H9 (cell line): Measurements from ENCODE around the gene GADD45A. TPM values are rescaled to one million over a fixed set of nuclear protein-coding genes. Genes with fewer than 3 reads are reported as not detected.

Source experiments
- DNase-seq: peaks from one replicate; pipeline ENCODE4 v3.0.0-alpha.2; 2017
- H2AFZ ChIP-seq: one replicate; pipeline ENCODE4 v1.6.1; 2013; ENCODE audit warnings: mild to moderate bottlenecking, low read length, control low read depth, moderate library complexity
- H2AK5ac ChIP-seq: 2 replicates; pipeline ENCODE4 v1.6.1; 2013; ENCODE audit warnings: low read length, control low read depth, mixed read lengths; ENCODE audit not compliant: insufficient read length
- H2BK120ac ChIP-seq: one replicate; pipeline ENCODE4 v1.6.1; 2013; ENCODE audit warnings: low read depth, mild to moderate bottlenecking, low read length, control low read depth, inconsistent platforms; ENCODE audit not compliant: poor library complexity, severe bottlenecking
- H2BK12ac ChIP-seq: 2 replicates; pipeline ENCODE4 v1.6.1; 2013; ENCODE audit warnings: low read length, control low read depth, mixed read lengths, low read depth; ENCODE audit not compliant: insufficient read length
- H2BK15ac ChIP-seq: 2 replicates; pipeline ENCODE4 v1.6.1; 2013; ENCODE audit warnings: low read depth, low read length, control low read depth
- H2BK20ac ChIP-seq: one replicate; pipeline ENCODE4 v1.6.1; 2013; ENCODE audit warnings: low read depth, mild to moderate bottlenecking, low read length, control low read depth, inconsistent platforms; ENCODE audit not compliant: poor library complexity, severe bottlenecking
- H2BK5ac ChIP-seq: 2 replicates; pipeline ENCODE4 v1.6.1; 2013; ENCODE audit warnings: low read length, control low read depth, mixed read lengths; ENCODE audit not compliant: insufficient read length
- H3K14ac ChIP-seq: 2 replicates; pipeline ENCODE4 v1.6.1; 2013; ENCODE audit warnings: low read length, control low read depth; ENCODE audit not compliant: insufficient read depth
- H3K18ac ChIP-seq: 2 replicates; pipeline ENCODE4 v1.6.1; 2013; ENCODE audit warnings: low read depth, mild to moderate bottlenecking, mixed read lengths, low read length, control low read depth; ENCODE audit not compliant: insufficient read length
- H3K23ac ChIP-seq: 2 replicates; pipeline ENCODE4 v1.6.1; 2013; ENCODE audit warnings: low read length, control low read depth, mixed read lengths, low read depth; ENCODE audit not compliant: insufficient read length
- H3K23me2 ChIP-seq: 2 replicates; pipeline ENCODE4 v1.6.1; 2013; ENCODE audit warnings: low read depth, mild to moderate bottlenecking, mixed read lengths, low read length, control low read depth; ENCODE audit not compliant: insufficient read length, poor library complexity, severe bottlenecking
- H3K27ac ChIP-seq: 2 replicates; pipeline ENCODE4 v1.5.1; 2013; ENCODE audit warnings: low read length, control low read depth, mixed read lengths, low read depth; ENCODE audit not compliant: insufficient read length
- H3K27me3 ChIP-seq: 2 replicates; pipeline ENCODE4 v1.6.1; 2013; ENCODE audit warnings: low read length, control low read depth, inconsistent platforms; ENCODE audit not compliant: insufficient read depth
- H3K4ac ChIP-seq: 2 replicates; pipeline ENCODE4 v1.6.1; 2013; ENCODE audit warnings: low read depth, mild to moderate bottlenecking, control low read depth, inconsistent platforms, low read length, moderate library complexity
- H3K4me1 ChIP-seq: 2 replicates; pipeline ENCODE4 v1.6.1; 2013; ENCODE audit warnings: low read length, control low read depth, inconsistent platforms; ENCODE audit not compliant: insufficient read depth
- H3K4me2 ChIP-seq: 2 replicates; pipeline ENCODE4 v1.6.1; 2013; ENCODE audit warnings: low read length, control low read depth, mixed read lengths; ENCODE audit not compliant: insufficient read length, insufficient read depth
- H3K56ac ChIP-seq: 2 replicates; pipeline ENCODE4 v1.6.1; 2013; ENCODE audit warnings: low read depth, mild to moderate bottlenecking, mixed read lengths, low read length, control low read depth; ENCODE audit not compliant: insufficient read length
- H3K79me1 ChIP-seq: 2 replicates; pipeline ENCODE4 v1.6.1; 2013; ENCODE audit warnings: low read depth, mild to moderate bottlenecking, moderate library complexity, low read length, control low read depth, inconsistent platforms; ENCODE audit not compliant: insufficient read depth, poor library complexity, severe bottlenecking
- H3K79me2 ChIP-seq: 2 replicates; pipeline ENCODE4 v1.6.1; 2013; ENCODE audit warnings: low read length, control low read depth, inconsistent platforms; ENCODE audit not compliant: insufficient read depth
- H3K9ac ChIP-seq: 2 replicates; pipeline ENCODE4 v1.6.1; 2013; ENCODE audit warnings: low read length, control low read depth, mixed read lengths; ENCODE audit not compliant: insufficient read length; ENCODE audit errors: extremely low read depth
- H3K9me3 ChIP-seq: one replicate; pipeline ENCODE4 v1.6.1; 2013; ENCODE audit warnings: low read depth, low read length, inconsistent platforms; ENCODE audit not compliant: control insufficient read depth
- H3T11ph ChIP-seq: one replicate; pipeline ENCODE4 v1.6.1; 2013; ENCODE audit warnings: mild to moderate bottlenecking, low read length, control low read depth, inconsistent platforms
- H4K20me1 ChIP-seq: one replicate; pipeline ENCODE4 v1.6.1; 2013; ENCODE audit not compliant: control insufficient read depth, insufficient read length, insufficient read depth
- H4K5ac ChIP-seq: 2 replicates; pipeline ENCODE4 v1.6.1; 2013; ENCODE audit warnings: low read depth, mild to moderate bottlenecking, mixed read lengths, low read length, control low read depth; ENCODE audit not compliant: insufficient read length
- H4K8ac ChIP-seq: replicated peaks from 2 replicates; pipeline ENCODE4 v1.6.1; 2013; ENCODE audit warnings: low read length, control low read depth, mixed read lengths, low read depth; ENCODE audit not compliant: insufficient read length
- H4K91ac ChIP-seq: 2 replicates; pipeline ENCODE4 v1.6.1; 2013; ENCODE audit warnings: low read depth, mild to moderate bottlenecking, moderate library complexity, mixed read lengths, low read length, control low read depth; ENCODE audit not compliant: insufficient read length
- H3K27ac Mint-ChIP-seq, 3 experiments: 2 replicates in 2 of 3; 3 replicates in 1 of 3; pipeline ENCODE4 v1.8.0; 2020 to 2021; ENCODE audit warnings: mixed read lengths in 3 of 3, mild to moderate bottlenecking in 1 of 3, moderate library complexity in 1 of 3
- H3K27me3 Mint-ChIP-seq: 2 replicates; pipeline ENCODE4 v1.8.0; 2021; ENCODE audit warnings: low read depth, mild to moderate bottlenecking, moderate library complexity, mixed read lengths
- H3K36me3 Mint-ChIP-seq, 3 experiments: 2 replicates in 2 of 3; 3 replicates in 1 of 3; pipeline ENCODE4 v1.8.0; 2020 to 2021; ENCODE audit warnings: low read depth in 3 of 3, mixed read lengths in 3 of 3; ENCODE audit not compliant: insufficient read depth in 1 of 3
- H3K4me1 Mint-ChIP-seq, 2 experiments: 2 replicates each; pipeline ENCODE4 v1.8.0; 2020; ENCODE audit warnings: mixed read lengths in 2 of 2
- H3K4me3 Mint-ChIP-seq, 2 experiments: 2 replicates in 1 of 2; 3 replicates in 1 of 2; pipeline ENCODE4 v1.8.0; 2020 to 2021; ENCODE audit warnings: mild to moderate bottlenecking in 2 of 2, mixed read lengths in 2 of 2, moderate library complexity in 1 of 2
- H3K9me3 Mint-ChIP-seq, 2 experiments: 2 replicates in 1 of 2; 3 replicates in 1 of 2; pipeline ENCODE4 v1.8.0; 2020; ENCODE audit warnings: mild to moderate bottlenecking in 2 of 2, mixed read lengths in 2 of 2, moderate library complexity in 1 of 2
- WGBS: extraction: QIAGEN DNeasy Blood & Tissue Kit; methylation state at CpG from one replicate; pipeline ENCODE4 v1.1.7; 2013; ENCODE audit warnings: missing lambda C conversion rate, low lambda C conversion rate, mixed read lengths; ENCODE audit not compliant: insufficient read length; ENCODE audit errors: extremely low coverage; 5-methylcytosine and 5-hydroxymethylcytosine counted together
- total RNA-seq: library from RNA; stranded (reverse); gene quantifications from 2 replicates; pipeline ENCODE4 v1.2.1, GENCODE V29; 2021
- TF ChIP-seq, protein P1 (sequence below): fragments of 200-600 bp; sonication (generic); conservative IDR thresholded peaks from 3 replicates; pipeline ENCODE4 v1.8.0; 2021; ENCODE audit warnings: antibody characterized with exemption, mild to moderate bottlenecking

GADD45A gene
- total RNA-seq, 1 experiment from 2014 or later: 22.8 TPM

DNA sequence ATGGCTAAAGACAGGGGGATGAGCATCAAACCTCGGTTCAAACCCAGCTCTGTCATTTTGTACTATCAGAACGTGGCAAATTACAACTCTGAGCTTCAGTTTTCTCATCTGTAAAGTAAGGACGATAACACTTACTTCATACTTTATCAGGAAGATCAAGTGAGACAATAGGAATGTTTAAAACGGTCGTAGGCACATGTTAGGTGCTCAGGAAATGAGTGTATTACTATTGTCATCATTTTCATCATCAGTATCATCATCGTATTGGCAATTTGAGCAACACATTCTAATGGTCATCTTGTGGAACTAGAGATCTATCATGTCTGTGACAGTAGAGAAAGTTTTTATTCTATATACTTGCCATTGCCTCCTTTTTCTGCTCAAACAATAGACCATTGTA is 22.1 kb upstream of the GADD45A start:
- Histone ChIP-seq H2BK20ac (no peak overlapping the region), H2BK120ac (no peak overlapping the region), H3K23ac (no peak overlapping the region), H3K4me2 (no peak overlapping the region), H3K79me1 (no peaks in the 10 kb centered on the region), H3K23me2 (no peaks in the 10 kb centered on the region), H2BK15ac (no peak overlapping the region), H3K56ac (no peak overlapping the region), H4K91ac (no peak overlapping the region), H2AFZ (no peak overlapping the region), H3K27ac (no peak overlapping the region), H4K20me1 (no peaks in the 10 kb centered on the region), H3K18ac (no peak overlapping the region), H3T11ph (no peak overlapping the region), H3K14ac (no peak overlapping the region), H3K9me3 (no peaks in the 10 kb centered on the region), H2AK5ac (no peak overlapping the region), H3K4me1 (no peaks in the 10 kb centered on the region), H3K79me2 (no peaks in the 10 kb centered on the region), H3K27me3 (no peaks in the 10 kb centered on the region), H3K9ac (no peak overlapping the region), H2BK12ac (no peak overlapping the region), H2BK5ac (no peak overlapping the region), H4K8ac (no peak overlapping the region), H3K4ac (no peak overlapping the region), H4K5ac (no peak overlapping the region)
- no peaks in the 10 kb centered on the region for H3K4me1 Mint-ChIP-seq
- TF ChIP-seq, protein P1, sequence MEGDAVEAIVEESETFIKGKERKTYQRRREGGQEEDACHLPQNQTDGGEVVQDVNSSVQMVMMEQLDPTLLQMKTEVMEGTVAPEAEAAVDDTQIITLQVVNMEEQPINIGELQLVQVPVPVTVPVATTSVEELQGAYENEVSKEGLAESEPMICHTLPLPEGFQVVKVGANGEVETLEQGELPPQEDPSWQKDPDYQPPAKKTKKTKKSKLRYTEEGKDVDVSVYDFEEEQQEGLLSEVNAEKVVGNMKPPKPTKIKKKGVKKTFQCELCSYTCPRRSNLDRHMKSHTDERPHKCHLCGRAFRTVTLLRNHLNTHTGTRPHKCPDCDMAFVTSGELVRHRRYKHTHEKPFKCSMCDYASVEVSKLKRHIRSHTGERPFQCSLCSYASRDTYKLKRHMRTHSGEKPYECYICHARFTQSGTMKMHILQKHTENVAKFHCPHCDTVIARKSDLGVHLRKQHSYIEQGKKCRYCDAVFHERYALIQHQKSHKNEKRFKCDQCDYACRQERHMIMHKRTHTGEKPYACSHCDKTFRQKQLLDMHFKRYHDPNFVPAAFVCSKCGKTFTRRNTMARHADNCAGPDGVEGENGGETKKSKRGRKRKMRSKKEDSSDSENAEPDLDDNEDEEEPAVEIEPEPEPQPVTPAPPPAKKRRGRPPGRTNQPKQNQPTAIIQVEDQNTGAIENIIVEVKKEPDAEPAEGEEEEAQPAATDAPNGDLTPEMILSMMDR: no peak
- H3K36me3 Mint-ChIP-seq: no peaks in the 10 kb centered on the region
- H3K4me3 Mint-ChIP-seq: no peak overlapping the region
- no CpG with 5 or more reads among the region's 6 CpGs for WGBS
- no peak for DNase-seq
- no peak overlapping the region for H3K27ac Mint-ChIP-seq
- no peaks in the 10 kb centered on the region for H3K9me3 Mint-ChIP-seq
- no peaks in the 10 kb centered on the region for H3K27me3 Mint-ChIP-seq
